Thymus (tissue), 11 donors: Measurements from ENCODE around the gene PAN3. TPM values are rescaled to one million over a fixed set of nuclear protein-coding genes. Genes with fewer than 3 reads are reported as not detected.

Experiments used
- DNase-seq, 9 donors: peaks; one replicate each; pipeline ENCODE4 v3.0.0-alpha.2; 2013; ENCODE audit warnings: low spot score in 9 of 9, low read depth in 6 of 9, missing footprints in 1 of 9
- H3K27ac ChIP-seq, 2 donors: one replicate each; pipeline ENCODE4 v1.5.1; 2013; ENCODE audit warnings: control low read depth in 1 of 2, low read depth in 1 of 2, low read length in 1 of 2, mild to moderate bottlenecking in 1 of 2, moderate library complexity in 1 of 2
- H3K27me3 ChIP-seq, 2 donors: one replicate each; pipeline ENCODE4 v1.5.1; 2013; ENCODE audit warnings: low read length in 1 of 2; ENCODE audit not compliant: control insufficient read depth in 2 of 2, insufficient read depth in 1 of 2
- H3K36me3 ChIP-seq, 2 donors: one replicate each; pipeline ENCODE4 v1.5.1; 2013; ENCODE audit warnings: low read length in 1 of 2, mild to moderate bottlenecking in 1 of 2, moderate library complexity in 1 of 2; ENCODE audit not compliant: control insufficient read depth in 2 of 2, insufficient read depth in 2 of 2
- H3K4me1 ChIP-seq, 2 donors: one replicate each; pipeline ENCODE4 v1.5.1; 2013; ENCODE audit warnings: low read length in 2 of 2; ENCODE audit not compliant: control insufficient read depth in 2 of 2, insufficient read depth in 2 of 2
- H3K4me3 ChIP-seq, 2 donors: one replicate each; pipeline ENCODE4 v1.5.1; 2013; ENCODE audit warnings: low read length in 2 of 2, control low read depth in 1 of 2, mild to moderate bottlenecking in 1 of 2
- H3K9me3 ChIP-seq, 2 donors: one replicate each; pipeline ENCODE4 v1.5.1; 2013; ENCODE audit warnings: low read length in 1 of 2, mild to moderate bottlenecking in 1 of 2; ENCODE audit not compliant: control insufficient read depth in 2 of 2, insufficient read depth in 1 of 2
- WGBS: extraction: QIAGEN DNeasy Blood & Tissue Kit; methylation state at CpG from one replicate; pipeline ENCODE4 v1.1.7; 2013; 5-methylcytosine and 5-hydroxymethylcytosine counted together
- polyA plus RNA-seq: library from polyadenylated mRNA; stranded (reverse); fragments of 200-250 nt; gene quantifications from one replicate; pipeline ENCODE4 v1.2.3, GENCODE V29; 2013
- total RNA-seq: library from RNA; stranded (reverse); fragments of 120-200 nt; gene quantifications from one replicate; pipeline ENCODE4 v1.2.4, GENCODE V29; 2013
- donor health status: healthy.

PAN3 gene
- total and polyA plus RNA-seq, 2 donors, result 22.1 to 46.1 TPM

GRCh38 chr13:28327373-28328270, 189.3 kb downstream of the PAN3 start:
- no peaks in the 10 kb centered on the region for H3K27me3 ChIP-seq
- no peaks in the 10 kb centered on the region for H3K9me3 ChIP-seq
- H3K27ac ChIP-seq, result no peak overlapping the region
- no peak for DNase-seq
- H3K4me1 ChIP-seq, result no peaks in the 10 kb centered on the region
- H3K4me3 ChIP-seq, result no peak overlapping the region
- WGBS, result 98% methylated on average over 14 of the region's 14 CpGs
- no peaks in the 10 kb centered on the region for H3K36me3 ChIP-seq

- H3K4me1 ChIP-seq, result no peaks in the 10 kb centered on the region
- 96% methylated on average over 8 of the region's 8 CpGs for WGBS
- H3K27me3 ChIP-seq, result no peaks in the 10 kb centered on the region
- H3K9me3 ChIP-seq, result no peaks in the 10 kb centered on the region
- H3K27ac ChIP-seq, result no peak overlapping the region
- no peak overlapping the region for H3K4me3 ChIP-seq
- H3K36me3 ChIP-seq, result no peaks in the 10 kb centered on the region
- no peak for DNase-seq
Measured at GRCh38 chr13:28328271-28328607, 189.9 kb downstream of the PAN3 start.

GRCh38 chr13:28329395-28330158, 191.2 kb downstream of the PAN3 start:
- 91% methylated on average over 17 of the region's 17 CpGs for WGBS
- no peak for DNase-seq
- H3K27ac ChIP-seq, result no peak overlapping the region
- H3K36me3 ChIP-seq, result no peaks in the 10 kb centered on the region
- no peaks in the 10 kb centered on the region for H3K4me1 ChIP-seq
- no peaks in the 10 kb centered on the region for H3K27me3 ChIP-seq
- no peaks in the 10 kb centered on the region for H3K9me3 ChIP-seq
- H3K4me3 ChIP-seq, result no peak overlapping the region

- no peak for DNase-seq
- Histone ChIP-seq H3K36me3 (no peaks in the 10 kb centered on the region), H3K27ac (no peak overlapping the region), H3K4me3 (no peak overlapping the region), H3K27me3 (no peaks in the 10 kb centered on the region), H3K9me3 (no peaks in the 10 kb centered on the region), H3K4me1 (no peaks in the 10 kb centered on the region)
- WGBS, result 97% methylated on average over 2 of the region's 2 CpGs
Measured at GRCh38 chr13:28333204-28333881, 195.0 kb downstream of the PAN3 start.

DNA sequence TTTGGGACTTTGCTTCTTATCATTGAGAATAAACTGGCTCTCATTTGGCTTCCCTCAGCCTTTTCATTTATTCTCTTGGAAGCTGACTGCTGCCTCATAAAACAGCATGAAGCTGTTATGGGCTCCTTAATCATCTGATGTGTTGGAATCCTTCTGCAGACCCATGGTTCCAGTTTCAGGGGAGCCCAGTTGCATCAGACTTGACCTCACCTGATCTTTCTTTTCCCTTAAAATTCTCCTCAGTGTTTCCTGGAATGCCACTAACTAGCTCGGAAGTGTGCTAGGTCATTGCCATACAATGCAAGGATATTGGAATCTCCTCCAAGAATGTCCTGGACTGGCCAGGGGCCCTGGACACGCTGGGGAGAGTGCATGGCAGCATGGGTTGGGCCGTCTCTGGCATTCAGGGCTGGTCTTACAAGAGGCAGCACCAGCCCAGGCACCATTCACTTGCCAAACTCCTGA, 197.9 kb downstream of the PAN3 start:
- WGBS, result 92% methylated on average over 3 of the region's 3 CpGs
- H3K9me3 ChIP-seq, result no peaks in the 10 kb centered on the region
- no peaks in the 10 kb centered on the region for H3K27me3 ChIP-seq
- no peaks in the 10 kb centered on the region for H3K4me1 ChIP-seq
- H3K4me3 ChIP-seq, result no peak overlapping the region
- no peaks in the 10 kb centered on the region for H3K36me3 ChIP-seq
- no peak overlapping the region for H3K27ac ChIP-seq
- no peak for DNase-seq

GRCh38 chr13:28337166-28338005, 199.0 kb downstream of the PAN3 start:
- H3K36me3 ChIP-seq, result no peaks in the 10 kb centered on the region
- no peak overlapping the region for H3K27ac ChIP-seq
- no peak overlapping the region for H3K4me3 ChIP-seq
- H3K9me3 ChIP-seq, result no peaks in the 10 kb centered on the region
- 89% methylated on average over 4 of the region's 4 CpGs for WGBS
- no peak for DNase-seq
- no peaks in the 10 kb centered on the region for H3K4me1 ChIP-seq
- no peaks in the 10 kb centered on the region for H3K27me3 ChIP-seq

GRCh38 chr13:28338006-28338574, 199.7 kb downstream of the PAN3 start:
- H3K4me3 ChIP-seq, result no peak overlapping the region
- 96% methylated on average over 4 of the region's 4 CpGs for WGBS
- no peaks in the 10 kb centered on the region for H3K27me3 ChIP-seq
- no peak overlapping the region for H3K27ac ChIP-seq
- DNase-seq, result no peak
- H3K36me3 ChIP-seq, result no peaks in the 10 kb centered on the region
- H3K9me3 ChIP-seq, result no peaks in the 10 kb centered on the region
- no peaks in the 10 kb centered on the region for H3K4me1 ChIP-seq

- Histone ChIP-seq H3K9me3 (no peaks in the 10 kb centered on the region), H3K27ac (no peak overlapping the region), H3K36me3 (no peaks in the 10 kb centered on the region), H3K4me1 (peaks cover 0 to under 1% of the 10 kb centered on the region in 2 donors), H3K4me3 (no peak overlapping the region), H3K27me3 (no peaks in the 10 kb centered on the region)
- DNase-seq, result no peak
- 82% methylated on average over 6 of the region's 6 CpGs for WGBS
Measured at GRCh38 chr13:28338742-28339141, 200.4 kb downstream of the PAN3 start.
